Measurements from ENCODE around the gene TERT.
"Not testable (repeated sequence)": the region's sequence is repeated elsewhere in the genome, so short reads cannot be mapped to it uniquely, and the experiment has no call there.

TERT gene

GRCh38 chr5:1298723-1299510 is 4.0 kb upstream of the TERT start:
- DNase-seq (ENCODE audit: insufficient read length) (no peak), FAIRE-seq (no peak)
- no peak for TF ChIP-seq POLR2A (IDR thresholded peaks at IDR 0.05; ENCODE audit: low read depth, low read length)
- no peak for TF ChIP-seq TAF1 (IDR thresholded peaks at IDR 0.05; ENCODE audit: borderline replicate concordance, low read depth, low read length)
- TF ChIP-seq POLR2AphosphoS5 (IDR thresholded peaks at IDR 0.05; ENCODE audit: low read depth, low read length), result no peak

- TF ChIP-seq TAF1 (IDR thresholded peaks at IDR 0.05; ENCODE audit: borderline replicate concordance, low read depth, low read length) (no peak), POLR2A (IDR thresholded peaks at IDR 0.05; ENCODE audit: low read depth, low read length) (no peak), POLR2AphosphoS5 (IDR thresholded peaks at IDR 0.05; ENCODE audit: low read depth, low read length) (no peak)
- FAIRE-seq, result no peak
Observed at GRCh38 chr5:1298067-1298551, 3.2 kb upstream of the TERT start.

GRCh38 chr5:1297243-1297642 is 2.4 kb upstream of the TERT start:
- DNase-seq (ENCODE audit: insufficient read length) (peak; percentile 1), FAIRE-seq (no peak)
- TF ChIP-seq POLR2A (IDR thresholded peaks at IDR 0.05; ENCODE audit: low read depth, low read length), result no peak
- TF ChIP-seq TAF1 (IDR thresholded peaks at IDR 0.05; ENCODE audit: borderline replicate concordance, low read depth, low read length), result no peak
- no peak for TF ChIP-seq POLR2AphosphoS5 (IDR thresholded peaks at IDR 0.05; ENCODE audit: low read depth, low read length)

More at GRCh38 chr5:1298067-1298551, 3.2 kb upstream of the TERT start:
- no peak for DNase-seq (ENCODE audit: insufficient read length)

GRCh38 chr5:1295650-1296037 is 776 bp upstream of the TERT start:
- FAIRE-seq, result no peak
- peak; percentile 2 for DNase-seq (ENCODE audit: insufficient read length)
- TF ChIP-seq POLR2AphosphoS5 (IDR thresholded peaks at IDR 0.05; ENCODE audit: low read depth, low read length), result no peak
- no peak for TF ChIP-seq TAF1 (IDR thresholded peaks at IDR 0.05; ENCODE audit: borderline replicate concordance, low read depth, low read length)
- no peak for TF ChIP-seq POLR2A (IDR thresholded peaks at IDR 0.05; ENCODE audit: low read depth, low read length)

DNA sequence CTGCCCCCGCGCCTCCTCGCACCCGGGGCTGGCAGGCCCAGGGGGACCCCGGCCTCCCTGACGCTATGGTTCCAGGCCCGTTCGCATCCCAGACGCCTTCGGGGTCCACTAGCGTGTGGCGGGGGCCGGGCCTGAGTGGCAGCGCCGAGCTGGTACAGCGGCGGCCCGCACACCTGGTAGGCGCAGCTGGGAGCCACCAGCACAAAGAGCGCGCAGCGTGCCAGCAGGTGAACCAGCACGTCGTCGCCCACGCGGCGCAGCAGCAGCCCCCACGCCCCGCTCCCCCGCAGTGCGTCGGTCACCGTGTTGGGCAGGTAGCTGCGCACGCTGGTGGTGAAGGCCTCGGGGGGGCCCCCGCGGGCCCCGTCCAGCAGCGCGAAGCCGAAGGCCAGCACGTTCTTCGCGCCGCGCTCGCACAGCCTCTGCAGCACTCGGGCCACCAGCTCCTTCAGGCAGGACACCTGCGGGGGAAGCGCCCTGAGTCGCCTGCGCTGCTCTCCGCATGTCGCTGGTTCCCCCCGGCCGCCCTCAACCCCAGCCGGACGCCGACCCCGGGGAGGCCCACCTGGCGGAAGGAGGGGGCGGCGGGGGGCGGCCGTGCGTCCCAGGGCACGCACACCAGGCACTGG is 548 bp downstream of the TERT start:
- DNase-seq (ENCODE audit: insufficient read length) (no peak), FAIRE-seq (no peak)
- TF ChIP-seq POLR2A (IDR thresholded peaks at IDR 0.05; ENCODE audit: low read depth, low read length) (no peak), TAF1 (IDR thresholded peaks at IDR 0.05; ENCODE audit: borderline replicate concordance, low read depth, low read length) (no peak), POLR2AphosphoS5 (IDR thresholded peaks at IDR 0.05; ENCODE audit: low read depth, low read length) (no peak)

- DNase-seq (ENCODE audit: insufficient read length) (no peak), FAIRE-seq (no peak)
- no peak for TF ChIP-seq TAF1 (IDR thresholded peaks at IDR 0.05; ENCODE audit: borderline replicate concordance, low read depth, low read length)
- TF ChIP-seq POLR2A (IDR thresholded peaks at IDR 0.05; ENCODE audit: low read depth, low read length), result no peak
- no peak for TF ChIP-seq POLR2AphosphoS5 (IDR thresholded peaks at IDR 0.05; ENCODE audit: low read depth, low read length)
Observed at GRCh38 chr5:1293416-1294205, 1.3 kb downstream of the TERT start.

GRCh38 chr5:1292846-1293415 is 1.9 kb downstream of the TERT start:
- no peak for DNase-seq (ENCODE audit: insufficient read length)
- no peak for TF ChIP-seq POLR2AphosphoS5 (IDR thresholded peaks at IDR 0.05; ENCODE audit: low read depth, low read length)
- FAIRE-seq, result no peak

DNA sequence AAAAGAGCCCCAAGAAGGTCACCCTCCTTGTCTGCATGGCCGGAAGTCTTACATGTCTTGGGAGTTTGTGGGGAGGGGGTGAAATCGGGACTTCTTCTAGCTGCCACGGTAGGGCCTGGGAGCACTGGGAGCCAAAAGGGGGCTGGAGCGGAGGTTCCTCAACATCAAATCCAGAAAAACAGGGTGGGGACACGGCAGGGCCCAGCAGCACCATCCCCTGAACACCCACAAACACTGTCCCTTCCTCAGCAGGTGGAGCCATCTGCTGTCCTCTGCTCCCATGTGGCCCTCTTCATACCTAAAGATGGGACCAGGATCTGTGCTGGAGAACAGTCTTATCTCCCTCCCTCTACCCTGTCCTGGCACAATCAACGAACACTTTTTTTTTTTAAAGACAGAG is 2.7 kb downstream of the TERT start:
- FAIRE-seq (no peak), DNase-seq (ENCODE audit: insufficient read length) (no peak)
- TF ChIP-seq POLR2AphosphoS5 (IDR thresholded peaks at IDR 0.05; ENCODE audit: low read depth, low read length) (no peak), POLR2A (IDR thresholded peaks at IDR 0.05; ENCODE audit: low read depth, low read length) (no peak), TAF1 (IDR thresholded peaks at IDR 0.05; ENCODE audit: borderline replicate concordance, low read depth, low read length) (no peak)

- no peak for DNase-seq (ENCODE audit: insufficient read length)
- no peak for FAIRE-seq
- no peak for TF ChIP-seq POLR2AphosphoS5 (IDR thresholded peaks at IDR 0.05; ENCODE audit: low read depth, low read length)
- TF ChIP-seq TAF1 (IDR thresholded peaks at IDR 0.05; ENCODE audit: borderline replicate concordance, low read depth, low read length), result no peak
- TF ChIP-seq POLR2A (IDR thresholded peaks at IDR 0.05; ENCODE audit: low read depth, low read length), result no peak
Observed at GRCh38 chr5:1291611-1292080, 3.2 kb downstream of the TERT start.

- FAIRE-seq; DNase-seq (ENCODE audit: insufficient read length): not testable (repeated sequence)
Observed at GRCh38 chr5:1290956-1291355, 3.9 kb downstream of the TERT start.

- not testable (repeated sequence) for DNase-seq (ENCODE audit: insufficient read length); FAIRE-seq
Observed at GRCh38 chr5:1289559-1289958, 5.3 kb downstream of the TERT start.
